Testis (tissue), 3 donors: ENCODE data around the gene GALNT9. TPM values are rescaled to one million over a fixed set of nuclear protein-coding genes. Genes with fewer than 3 reads are reported as not detected.

Experiments
- DNase-seq: peaks from one replicate; pipeline ENCODE4 v3.0.0-alpha.2; 2019
- H3K27ac ChIP-seq, 2 donors: fragments of 200-600 bp; sonication (generic); one replicate each; pipeline ENCODE4 v1.5.1; 2019
- H3K27me3 ChIP-seq: fragments of 200-600 bp; sonication (generic); one replicate; pipeline ENCODE4 v1.5.1; 2019
- H3K36me3 ChIP-seq: fragments of 200-600 bp; sonication (generic); one replicate; pipeline ENCODE4 v1.5.1; 2017; ENCODE audit warnings: low read depth; ENCODE audit errors: missing control alignments
- H3K4me1 ChIP-seq: fragments of 200-600 bp; sonication (generic); one replicate; pipeline ENCODE4 v1.5.1; 2019
- H3K4me3 ChIP-seq, 2 donors: fragments of 200-600 bp; sonication (generic); one replicate each; pipeline ENCODE4 v1.5.1; 2017 to 2019
- H3K9me3 ChIP-seq: fragments of 200-600 bp; sonication (generic); one replicate; pipeline ENCODE4 v1.5.1; 2017
- POLR2A ChIP-seq: fragments of 450-650 bp; IDR thresholded peaks from one replicate; pipeline ENCODE4 v1.6.1; 2017; ENCODE audit warnings: antibody characterized with exemption, mild to moderate bottlenecking, moderate library complexity
- WGBS, 2 donors: methylation state at CpG; one replicate each; pipeline ENCODE4 v1.1.5; 2018; 5-methylcytosine and 5-hydroxymethylcytosine counted together
- intact Hi-C: fragments of 100-400 bp; cut with DNase I; formaldehyde crosslinking; loops from one replicate; pipeline ENCODE4 v1.15.1; 2023; ENCODE audit warnings: low total_unique reads
- polyA plus RNA-seq: library from polyadenylated mRNA; stranded (reverse); fragments of 350-450 nt; fragmentation: Illumina TruSeq; extraction: RNeasy Lipid Tissue Mini Kit (QIAGEN cat#74804); gene quantifications from one replicate; pipeline ENCODE4 v1.2.3, GENCODE V29; 2014; ENCODE audit warnings: low read depth, low replicate concordance; ENCODE audit not compliant: insufficient read depth
- total RNA-seq, 2 donors: library from RNA; depleted of rRNA; stranded (reverse); fragments of >200 nt; gene quantifications; one replicate each; pipeline ENCODE4 v1.2.3, GENCODE V29; 2016
- TF ChIP-seq, protein P1 (sequence below), 3 experiments: fragments of 450-650 bp in 2 of 3; fragments of 200-600 bp in 1 of 3; sonication (generic) in 1 of 3; IDR thresholded peaks; one replicate each; pipeline ENCODE4 v1.5.1; 2016 to 2019; ENCODE audit warnings: antibody characterized with exemption in 3 of 3, mild to moderate bottlenecking in 2 of 3, moderate library complexity in 1 of 3

GALNT9 gene
- total and polyA plus RNA-seq, 3 donors from 2014 or later, result 1.1 to 1.5 (median 1.3) TPM

DNA sequence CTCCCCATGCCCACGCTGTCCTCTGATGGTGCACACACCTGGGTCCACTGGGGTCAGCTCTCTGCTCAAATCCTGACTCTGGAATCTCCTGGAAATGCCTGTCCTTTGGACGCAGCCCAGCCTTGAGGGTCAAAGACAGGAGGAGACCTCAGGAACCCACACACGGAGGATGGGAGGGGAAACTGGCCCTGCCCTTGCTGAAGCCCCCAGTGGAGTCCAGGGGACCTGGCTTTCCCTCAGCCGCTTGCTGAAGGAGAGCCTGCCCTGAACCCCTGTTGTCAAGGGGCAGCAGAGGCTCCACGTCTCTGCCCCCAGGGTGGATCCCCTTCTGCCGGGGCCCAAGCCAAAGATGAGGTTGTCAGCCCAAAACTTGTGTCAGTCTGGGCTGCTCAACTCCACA is 16.9 kb downstream of the GALNT9 start:
- H3K36me3 ChIP-seq, result no peaks in the 10 kb centered on the region
- 79 to 89% methylated on average over 2 to 6 of the region's 6 CpGs for WGBS, 2 donors

DNA sequence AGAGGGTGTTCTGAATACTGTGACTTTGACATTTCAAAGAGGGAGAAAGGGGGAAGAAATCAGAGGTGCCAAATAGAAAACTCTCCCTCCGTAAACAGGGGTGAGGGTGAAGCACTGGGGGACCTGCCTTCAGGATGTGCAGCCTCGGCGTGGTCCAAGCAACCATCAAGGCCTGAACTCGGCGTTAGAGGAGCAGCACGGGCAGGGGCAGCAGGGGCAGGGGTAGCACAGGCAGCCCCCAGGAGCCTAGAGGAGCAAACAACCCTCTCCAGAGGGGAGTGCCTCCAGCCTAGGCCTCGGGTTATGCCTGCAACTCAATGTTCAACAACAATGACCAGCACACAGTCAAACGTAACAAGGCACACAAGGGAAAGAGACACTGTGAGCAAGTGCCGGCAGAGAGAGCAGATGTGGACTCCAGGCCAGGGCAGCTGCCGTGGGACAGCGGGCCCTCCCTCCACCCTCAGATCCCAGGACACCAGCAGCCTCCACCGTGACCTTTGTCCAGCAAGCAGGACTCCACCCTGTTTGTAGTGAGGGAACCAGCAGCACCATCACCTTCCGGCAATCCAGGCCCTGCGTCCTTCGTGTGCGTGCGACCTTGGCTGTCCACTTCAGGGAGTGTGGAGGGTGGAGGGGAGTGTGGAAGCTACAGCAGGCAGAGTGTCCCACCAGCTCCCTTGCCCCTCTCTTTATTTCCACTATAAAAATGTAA is 18.0 kb downstream of the GALNT9 start:
- Histone ChIP-seq H3K4me1 (no peaks in the 10 kb centered on the region), H3K27me3 (no peaks in the 10 kb centered on the region), H3K36me3 (no peaks in the 10 kb centered on the region), H3K4me3 (no peak overlapping the region), H3K27ac (no peak overlapping the region), H3K9me3 (no peaks in the 10 kb centered on the region)
- no peak for TF ChIP-seq POLR2A
- TF ChIP-seq, protein P1, sequence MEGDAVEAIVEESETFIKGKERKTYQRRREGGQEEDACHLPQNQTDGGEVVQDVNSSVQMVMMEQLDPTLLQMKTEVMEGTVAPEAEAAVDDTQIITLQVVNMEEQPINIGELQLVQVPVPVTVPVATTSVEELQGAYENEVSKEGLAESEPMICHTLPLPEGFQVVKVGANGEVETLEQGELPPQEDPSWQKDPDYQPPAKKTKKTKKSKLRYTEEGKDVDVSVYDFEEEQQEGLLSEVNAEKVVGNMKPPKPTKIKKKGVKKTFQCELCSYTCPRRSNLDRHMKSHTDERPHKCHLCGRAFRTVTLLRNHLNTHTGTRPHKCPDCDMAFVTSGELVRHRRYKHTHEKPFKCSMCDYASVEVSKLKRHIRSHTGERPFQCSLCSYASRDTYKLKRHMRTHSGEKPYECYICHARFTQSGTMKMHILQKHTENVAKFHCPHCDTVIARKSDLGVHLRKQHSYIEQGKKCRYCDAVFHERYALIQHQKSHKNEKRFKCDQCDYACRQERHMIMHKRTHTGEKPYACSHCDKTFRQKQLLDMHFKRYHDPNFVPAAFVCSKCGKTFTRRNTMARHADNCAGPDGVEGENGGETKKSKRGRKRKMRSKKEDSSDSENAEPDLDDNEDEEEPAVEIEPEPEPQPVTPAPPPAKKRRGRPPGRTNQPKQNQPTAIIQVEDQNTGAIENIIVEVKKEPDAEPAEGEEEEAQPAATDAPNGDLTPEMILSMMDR (IDR thresholded peaks at IDR 0.05), result no peak
- 84 to 87% methylated on average over 15 to 17 of the region's 17 CpGs for WGBS, 2 donors
- intact Hi-C loops, result no loop called here
- no peak for DNase-seq

More for the DNA sequence above, 16.9 kb downstream of the GALNT9 start:
- intact Hi-C loops, result no loop called here
- Histone ChIP-seq H3K4me1 (no peaks in the 10 kb centered on the region), H3K9me3 (no peaks in the 10 kb centered on the region), H3K27me3 (no peaks in the 10 kb centered on the region), H3K4me3 (no peak overlapping the region), H3K27ac (no peak overlapping the region)
- no peak for DNase-seq
- TF ChIP-seq POLR2A, result no peak
- TF ChIP-seq, protein P1 (IDR thresholded peaks at IDR 0.05), result no peak

DNA sequence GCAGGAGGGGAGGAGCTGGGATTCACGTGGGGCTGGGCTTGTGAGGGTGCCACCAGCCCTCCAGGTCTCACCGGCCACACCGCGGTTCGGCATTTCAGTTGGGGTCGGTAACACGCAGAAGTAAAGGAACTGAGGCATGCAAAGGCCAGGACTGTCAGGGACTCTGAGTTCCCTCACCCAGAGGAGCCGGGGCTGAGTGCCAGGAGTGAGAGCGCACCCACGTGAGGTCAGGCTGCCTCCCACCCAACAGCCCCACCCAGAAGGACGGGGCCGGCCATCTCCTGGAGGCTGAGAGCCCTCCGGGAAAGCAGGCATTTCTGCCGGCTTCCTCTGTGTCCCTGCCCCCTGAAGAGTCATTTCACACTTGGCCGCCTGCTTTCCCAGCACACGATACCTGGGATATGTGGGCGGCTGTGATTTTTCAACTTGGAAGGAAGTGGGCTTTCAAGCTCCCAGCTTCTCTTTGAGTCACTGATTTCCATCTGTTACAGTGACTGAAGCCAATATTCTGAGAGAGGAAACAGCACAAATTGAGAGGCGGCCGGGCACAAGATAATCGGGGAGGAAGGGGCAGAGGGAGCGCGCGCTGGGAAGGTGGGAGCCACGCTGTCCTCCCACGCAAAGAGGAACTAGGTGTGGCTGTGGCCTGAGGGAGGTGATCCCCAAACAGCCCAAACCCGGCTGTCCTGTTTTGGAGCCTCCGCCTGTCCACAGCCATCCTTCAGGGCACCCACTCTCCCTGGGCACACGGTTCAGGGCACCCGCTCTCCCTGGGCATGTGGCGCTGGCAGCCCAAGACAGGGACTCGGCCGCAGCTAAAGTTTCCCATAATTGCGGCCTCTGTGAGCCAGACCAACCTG is 19.0 kb downstream of the GALNT9 start:
- Histone ChIP-seq H3K9me3 (no peaks in the 10 kb centered on the region), H3K4me1 (no peaks in the 10 kb centered on the region), H3K36me3 (no peaks in the 10 kb centered on the region), H3K27ac (no peak overlapping the region), H3K4me3 (no peak overlapping the region), H3K27me3 (no peaks in the 10 kb centered on the region)
- intact Hi-C loops, result no loop called here
- 66 to 72% methylated on average over 31 to 33 of the region's 33 CpGs for WGBS, 2 donors
- DNase-seq, result no peak
- no peak for TF ChIP-seq POLR2A
- TF ChIP-seq, protein P1 (IDR thresholded peaks at IDR 0.05), result no peak

DNA sequence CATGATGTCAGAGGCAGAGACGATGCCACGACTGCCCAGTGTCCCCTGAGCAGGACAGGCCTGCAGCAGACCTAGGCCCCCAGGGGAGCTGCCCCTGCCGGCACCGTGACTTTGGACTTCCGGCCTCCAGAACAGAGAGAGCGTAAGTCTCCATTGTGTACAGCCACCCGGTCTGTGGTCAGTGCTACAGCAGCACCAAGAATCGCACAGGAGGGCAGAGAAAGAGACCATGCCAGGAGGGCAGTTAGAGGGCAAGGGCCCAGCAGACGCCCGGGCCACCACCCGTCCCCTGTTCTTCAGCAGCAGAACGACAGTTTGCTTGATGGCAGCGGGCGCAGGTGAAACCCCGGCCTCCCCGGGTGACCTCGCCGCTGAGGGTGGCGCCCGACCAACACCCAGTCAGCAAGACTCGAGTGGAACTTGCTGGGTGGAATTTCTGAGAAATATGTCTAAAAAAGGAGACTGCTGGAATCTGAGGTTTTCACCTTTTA is 19.7 kb downstream of the GALNT9 start:
- H3K4me3 ChIP-seq, result no peak overlapping the region
- no peaks in the 10 kb centered on the region for H3K27me3 ChIP-seq
- intact Hi-C loops, result no loop called here
- no peak overlapping the region for H3K27ac ChIP-seq
- 87 to 89% methylated on average over 20 to 21 of the region's 21 CpGs for WGBS, 2 donors
- TF ChIP-seq POLR2A, result no peak
- TF ChIP-seq, protein P1 (IDR thresholded peaks at IDR 0.05), result no peak
- no peaks in the 10 kb centered on the region for H3K4me1 ChIP-seq
- DNase-seq, result no peak
- H3K36me3 ChIP-seq, result no peaks in the 10 kb centered on the region
- no peaks in the 10 kb centered on the region for H3K9me3 ChIP-seq
